ENCODE measurements around the gene CCDC50.
A peak's percentile ranks its signal among the peaks of the same experiment; 100 is the strongest.

The CCDC50 gene

GRCh38 chr3:191398607-191399006 lies 69.4 kb downstream of the CCDC50 start:
- Histone ChIP-seq H3K27ac (ENCODE audit: low read depth, low read length) (no peak overlapping the region), H3K4me1 (ENCODE audit: control insufficient read depth, insufficient read depth, low read length, unreplicated experiment) (no peaks in the 10 kb centered on the region), H2AFZ (ENCODE audit: low read length, unreplicated experiment) (no peak overlapping the region), H3K4me3 (ENCODE audit: low read depth, low read length) (no peak overlapping the region), H3K36me3 (ENCODE audit: insufficient read depth, low read length) (peaks cover 13% of the 10 kb centered on the region), H3K79me2 (ENCODE audit: control insufficient read depth, insufficient read depth, low read length, unreplicated experiment) (no peaks in the 10 kb centered on the region), H3K27me3 (ENCODE audit: insufficient read depth, low read length) (no peaks in the 10 kb centered on the region)

GRCh38 chr3:191399918-191400317 lies 70.7 kb downstream of the CCDC50 start:
- H3K36me3 ChIP-seq (ENCODE audit: insufficient read depth, low read length): peaks cover 9% of the 10 kb centered on the region
- H3K4me3 ChIP-seq (ENCODE audit: low read depth, low read length): no peak overlapping the region
- no peak overlapping the region for H3K27ac ChIP-seq (ENCODE audit: low read depth, low read length)

GRCh38 chr3:191401775-191402357 lies 72.7 kb downstream of the CCDC50 start:
- no peaks in the 10 kb centered on the region; the same call in 1 of the 2 replicates for H3K36me3 ChIP-seq (ENCODE audit: insufficient read depth, low read length)
- H3K79me2 ChIP-seq (ENCODE audit: control insufficient read depth, insufficient read depth, low read length, unreplicated experiment): no peaks in the 10 kb centered on the region
- H3K27ac ChIP-seq (ENCODE audit: low read depth, low read length): no peak overlapping the region
- no peak overlapping the region for H3K4me3 ChIP-seq (ENCODE audit: low read depth, low read length)
- H3K4me1 ChIP-seq (ENCODE audit: control insufficient read depth, insufficient read depth, low read length, unreplicated experiment): no peaks in the 10 kb centered on the region
- H2AFZ ChIP-seq (ENCODE audit: low read length, unreplicated experiment): no peak overlapping the region
- no peaks in the 10 kb centered on the region for H3K27me3 ChIP-seq (ENCODE audit: insufficient read depth, low read length)

More at GRCh38 chr3:191399918-191400317, 70.7 kb downstream of the CCDC50 start:
- Histone ChIP-seq H2AFZ (ENCODE audit: low read length, unreplicated experiment) (no peak overlapping the region), H3K4me1 (ENCODE audit: control insufficient read depth, insufficient read depth, low read length, unreplicated experiment) (no peaks in the 10 kb centered on the region), H3K27me3 (ENCODE audit: insufficient read depth, low read length) (no peaks in the 10 kb centered on the region), H3K79me2 (ENCODE audit: control insufficient read depth, insufficient read depth, low read length, unreplicated experiment) (no peaks in the 10 kb centered on the region)

GRCh38 chr3:191409791-191410359 lies 80.7 kb downstream of the CCDC50 start:
- Histone ChIP-seq H3K4me3 (ENCODE audit: low read depth, low read length) (no peak overlapping the region), H3K36me3 (ENCODE audit: insufficient read depth, low read length) (no peaks in the 10 kb centered on the region), H3K27me3 (ENCODE audit: insufficient read depth, low read length) (no peaks in the 10 kb centered on the region), H2AFZ (ENCODE audit: low read length, unreplicated experiment) (no peak overlapping the region), H3K27ac (ENCODE audit: low read depth, low read length) (no peak overlapping the region), H3K4me1 (ENCODE audit: control insufficient read depth, insufficient read depth, low read length, unreplicated experiment) (peaks cover 12% of the 10 kb centered on the region), H3K79me2 (ENCODE audit: control insufficient read depth, insufficient read depth, low read length, unreplicated experiment) (no peaks in the 10 kb centered on the region)

GRCh38 chr3:191412759-191413158 lies 83.6 kb downstream of the CCDC50 start:
- Histone ChIP-seq H3K27ac (ENCODE audit: low read depth, low read length) (no peak overlapping the region; the same call in 1 of the 2 replicates), H3K27me3 (ENCODE audit: insufficient read depth, low read length) (no peaks in the 10 kb centered on the region), H3K79me2 (ENCODE audit: control insufficient read depth, insufficient read depth, low read length, unreplicated experiment) (no peaks in the 10 kb centered on the region), H2AFZ (ENCODE audit: low read length, unreplicated experiment) (peak overlapping the region; percentile 46), H3K4me3 (ENCODE audit: low read depth, low read length) (no peak overlapping the region), H3K36me3 (ENCODE audit: insufficient read depth, low read length) (no peaks in the 10 kb centered on the region), H3K4me1 (ENCODE audit: control insufficient read depth, insufficient read depth, low read length, unreplicated experiment) (peaks cover 12% of the 10 kb centered on the region)

GRCh38 chr3:191414286-191414685 lies 85.1 kb downstream of the CCDC50 start:
- no peaks in the 10 kb centered on the region for H3K79me2 ChIP-seq (ENCODE audit: control insufficient read depth, insufficient read depth, low read length, unreplicated experiment)

GRCh38 chr3:191414732-191415131 lies 85.5 kb downstream of the CCDC50 start:
- Histone ChIP-seq H3K4me1 (ENCODE audit: control insufficient read depth, insufficient read depth, low read length, unreplicated experiment) (peaks cover 12% of the 10 kb centered on the region), H3K4me3 (ENCODE audit: low read depth, low read length) (no peak overlapping the region), H2AFZ (ENCODE audit: low read length, unreplicated experiment) (no peak overlapping the region), H3K36me3 (ENCODE audit: insufficient read depth, low read length) (no peaks in the 10 kb centered on the region), H3K27ac (ENCODE audit: low read depth, low read length) (no peak overlapping the region), H3K79me2 (ENCODE audit: control insufficient read depth, insufficient read depth, low read length, unreplicated experiment) (no peaks in the 10 kb centered on the region), H3K27me3 (ENCODE audit: insufficient read depth, low read length) (no peaks in the 10 kb centered on the region)

More at GRCh38 chr3:191414286-191414685, 85.1 kb downstream of the CCDC50 start:
- H3K4me3 ChIP-seq (ENCODE audit: low read depth, low read length): no peak overlapping the region
- H3K27me3 ChIP-seq (ENCODE audit: insufficient read depth, low read length): no peaks in the 10 kb centered on the region
- H2AFZ ChIP-seq (ENCODE audit: low read length, unreplicated experiment): no peak overlapping the region
- no peaks in the 10 kb centered on the region for H3K36me3 ChIP-seq (ENCODE audit: insufficient read depth, low read length)
- H3K27ac ChIP-seq (ENCODE audit: low read depth, low read length): no peak overlapping the region
- peaks cover 12% of the 10 kb centered on the region for H3K4me1 ChIP-seq (ENCODE audit: control insufficient read depth, insufficient read depth, low read length, unreplicated experiment)

- Histone ChIP-seq H3K79me2 (ENCODE audit: control insufficient read depth, insufficient read depth, low read length, unreplicated experiment) (no peaks in the 10 kb centered on the region), H2AFZ (ENCODE audit: low read length, unreplicated experiment) (no peak overlapping the region), H3K36me3 (ENCODE audit: insufficient read depth, low read length) (no peaks in the 10 kb centered on the region), H3K4me3 (ENCODE audit: low read depth, low read length) (no peak overlapping the region), H3K4me1 (ENCODE audit: control insufficient read depth, insufficient read depth, low read length, unreplicated experiment) (peaks cover 12% of the 10 kb centered on the region), H3K27ac (ENCODE audit: low read depth, low read length) (no peak overlapping the region), H3K27me3 (ENCODE audit: insufficient read depth, low read length) (no peaks in the 10 kb centered on the region)
Observed at GRCh38 chr3:191415566-191415965, 86.4 kb downstream of the CCDC50 start.

- no peaks in the 10 kb centered on the region for H3K79me2 ChIP-seq (ENCODE audit: control insufficient read depth, insufficient read depth, low read length, unreplicated experiment)
- H3K4me1 ChIP-seq (ENCODE audit: control insufficient read depth, insufficient read depth, low read length, unreplicated experiment): peaks cover 12% of the 10 kb centered on the region
- H3K4me3 ChIP-seq (ENCODE audit: low read depth, low read length): no peak overlapping the region
- no peak overlapping the region for H3K27ac ChIP-seq (ENCODE audit: low read depth, low read length)
- no peak overlapping the region for H2AFZ ChIP-seq (ENCODE audit: low read length, unreplicated experiment)
- peaks cover 16% of the 10 kb centered on the region for H3K27me3 ChIP-seq (ENCODE audit: insufficient read depth, low read length)
- no peaks in the 10 kb centered on the region for H3K36me3 ChIP-seq (ENCODE audit: insufficient read depth, low read length)
Observed at GRCh38 chr3:191417457-191417729, 88.2 kb downstream of the CCDC50 start.

- H3K79me2 ChIP-seq (ENCODE audit: control insufficient read depth, insufficient read depth, low read length, unreplicated experiment): no peaks in the 10 kb centered on the region
- H3K4me1 ChIP-seq (ENCODE audit: control insufficient read depth, insufficient read depth, low read length, unreplicated experiment): no peaks in the 10 kb centered on the region
- no peak overlapping the region for H3K27ac ChIP-seq (ENCODE audit: low read depth, low read length)
- peaks cover 24% of the 10 kb centered on the region for H3K27me3 ChIP-seq (ENCODE audit: insufficient read depth, low read length)
- H2AFZ ChIP-seq (ENCODE audit: low read length, unreplicated experiment): no peak overlapping the region
- no peak overlapping the region for H3K4me3 ChIP-seq (ENCODE audit: low read depth, low read length)
- H3K36me3 ChIP-seq (ENCODE audit: insufficient read depth, low read length): no peaks in the 10 kb centered on the region
Observed at GRCh38 chr3:191420771-191421170, 91.6 kb downstream of the CCDC50 start.

GRCh38 chr3:191424881-191425280 lies 95.7 kb downstream of the CCDC50 start:
- Histone ChIP-seq H3K36me3 (ENCODE audit: insufficient read depth, low read length) (no peaks in the 10 kb centered on the region), H3K27ac (ENCODE audit: low read depth, low read length) (no peak overlapping the region), H3K4me1 (ENCODE audit: control insufficient read depth, insufficient read depth, low read length, unreplicated experiment) (no peaks in the 10 kb centered on the region), H3K27me3 (ENCODE audit: insufficient read depth, low read length) (peaks cover 32% of the 10 kb centered on the region), H3K79me2 (ENCODE audit: control insufficient read depth, insufficient read depth, low read length, unreplicated experiment) (no peaks in the 10 kb centered on the region), H3K4me3 (ENCODE audit: low read depth, low read length) (no peak overlapping the region), H2AFZ (ENCODE audit: low read length, unreplicated experiment) (no peak overlapping the region)

All from ACC112 (cell line).